Thymus (tissue), 11 donors: ENCODE results near the gene GPR18. TPM values are rescaled to one million over a fixed set of nuclear protein-coding genes. Genes with fewer than 3 reads are reported as not detected.

Source experiments
- DNase-seq, 9 donors: peaks; one replicate each; pipeline ENCODE4 v3.0.0-alpha.2; 2013; ENCODE audit warnings: low spot score in 9 of 9, low read depth in 6 of 9, missing footprints in 1 of 9
- H3K27ac ChIP-seq, 2 donors: one replicate each; pipeline ENCODE4 v1.5.1; 2013; ENCODE audit warnings: control low read depth in 1 of 2, low read depth in 1 of 2, low read length in 1 of 2, mild to moderate bottlenecking in 1 of 2, moderate library complexity in 1 of 2
- H3K27me3 ChIP-seq, 2 donors: one replicate each; pipeline ENCODE4 v1.5.1; 2013; ENCODE audit warnings: low read length in 1 of 2; ENCODE audit not compliant: control insufficient read depth in 2 of 2, insufficient read depth in 1 of 2
- H3K36me3 ChIP-seq, 2 donors: one replicate each; pipeline ENCODE4 v1.5.1; 2013; ENCODE audit warnings: low read length in 1 of 2, mild to moderate bottlenecking in 1 of 2, moderate library complexity in 1 of 2; ENCODE audit not compliant: control insufficient read depth in 2 of 2, insufficient read depth in 2 of 2
- H3K4me1 ChIP-seq, 2 donors: one replicate each; pipeline ENCODE4 v1.5.1; 2013; ENCODE audit warnings: low read length in 2 of 2; ENCODE audit not compliant: control insufficient read depth in 2 of 2, insufficient read depth in 2 of 2
- H3K4me3 ChIP-seq, 2 donors: one replicate each; pipeline ENCODE4 v1.5.1; 2013; ENCODE audit warnings: low read length in 2 of 2, control low read depth in 1 of 2, mild to moderate bottlenecking in 1 of 2
- H3K9me3 ChIP-seq, 2 donors: one replicate each; pipeline ENCODE4 v1.5.1; 2013; ENCODE audit warnings: low read length in 1 of 2, mild to moderate bottlenecking in 1 of 2; ENCODE audit not compliant: control insufficient read depth in 2 of 2, insufficient read depth in 1 of 2
- WGBS: extraction: QIAGEN DNeasy Blood & Tissue Kit; methylation state at CpG from one replicate; pipeline ENCODE4 v1.1.7; 2013; 5-methylcytosine and 5-hydroxymethylcytosine counted together
- polyA plus RNA-seq: library from polyadenylated mRNA; stranded (reverse); fragments of 200-250 nt; gene quantifications from one replicate; pipeline ENCODE4 v1.2.3, GENCODE V29; 2013
- total RNA-seq: library from RNA; stranded (reverse); fragments of 120-200 nt; gene quantifications from one replicate; pipeline ENCODE4 v1.2.4, GENCODE V29; 2013
- donor health status: healthy.

The GPR18 gene
- total and polyA plus RNA-seq, 2 donors: 6.7 to 8.1 TPM

GRCh38 chr13:99224021-99224420 is 34.2 kb downstream of the GPR18 start:
- H3K27me3 ChIP-seq: no peaks in the 10 kb centered on the region
- WGBS: 90% methylated on average over 2 of the region's 2 CpGs
- H3K27ac ChIP-seq: peak overlapping the region in 1 of 2 donors; percentile 60
- no peak overlapping the region for H3K4me3 ChIP-seq
- peaks cover 3 to 8% of the 10 kb centered on the region in 2 donors for H3K36me3 ChIP-seq
- H3K9me3 ChIP-seq: no peaks in the 10 kb centered on the region
- peaks cover 32 to 46% of the 10 kb centered on the region in 2 donors for H3K4me1 ChIP-seq
- DNase-seq: no peak

- H3K4me3 ChIP-seq: no peak overlapping the region
- H3K36me3 ChIP-seq: peaks cover 3 to 8% of the 10 kb centered on the region in 2 donors
- no peaks in the 10 kb centered on the region for H3K27me3 ChIP-seq
- H3K9me3 ChIP-seq: no peaks in the 10 kb centered on the region
- no peak overlapping the region for H3K27ac ChIP-seq
- WGBS: 80% methylated on average over 1 of the region's 1 CpG
- peaks cover 31 to 46% of the 10 kb centered on the region in 2 donors for H3K4me1 ChIP-seq
- DNase-seq: no peak
Observed at GRCh38 chr13:99223587-99223986, 34.6 kb downstream of the GPR18 start.

DNA sequence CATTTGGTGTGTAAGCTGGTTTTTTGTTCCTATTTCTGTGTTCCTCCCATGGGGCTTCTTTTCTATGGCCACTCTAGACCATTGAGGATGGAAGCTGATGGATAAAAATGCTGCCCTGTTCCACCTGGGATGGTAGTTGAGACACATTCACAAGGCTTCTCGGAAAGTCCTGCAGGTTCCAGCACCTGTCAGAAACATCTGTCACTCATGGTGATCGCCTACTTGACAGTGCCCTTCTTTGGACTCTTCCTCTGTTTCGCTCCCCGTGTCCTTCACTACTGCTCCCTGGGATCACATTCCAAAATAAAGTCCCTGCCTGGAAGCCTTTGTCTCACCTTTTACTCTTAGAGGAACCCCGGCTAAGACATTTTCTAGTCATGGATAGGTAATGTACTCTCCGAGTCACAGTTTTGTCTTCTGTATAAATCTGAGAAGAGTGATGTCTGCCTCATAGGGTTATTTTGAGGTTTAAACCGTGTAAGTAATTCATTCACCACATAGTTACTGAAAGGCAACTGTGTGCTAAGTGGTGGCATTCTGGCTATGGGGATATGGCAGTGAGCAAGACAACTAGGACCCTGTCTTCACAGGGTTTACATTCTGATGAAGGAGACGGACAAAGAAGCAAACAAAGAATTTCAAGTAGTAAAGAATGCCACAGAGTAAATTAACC is 36.5 kb downstream of the GPR18 start:
- Histone ChIP-seq H3K4me1 (peaks cover 38 to 51% of the 10 kb centered on the region in 2 donors), H3K4me3 (no peak overlapping the region), H3K27ac (peak overlapping the region in 1 of 2 donors; percentile 52), H3K36me3 (peaks cover 3 to 8% of the 10 kb centered on the region in 2 donors), H3K9me3 (peaks cover 0 to 3% of the 10 kb centered on the region in 2 donors), H3K27me3 (no peaks in the 10 kb centered on the region)
- no peak for DNase-seq
- 92% methylated on average over 8 of the region's 8 CpGs for WGBS

DNA sequence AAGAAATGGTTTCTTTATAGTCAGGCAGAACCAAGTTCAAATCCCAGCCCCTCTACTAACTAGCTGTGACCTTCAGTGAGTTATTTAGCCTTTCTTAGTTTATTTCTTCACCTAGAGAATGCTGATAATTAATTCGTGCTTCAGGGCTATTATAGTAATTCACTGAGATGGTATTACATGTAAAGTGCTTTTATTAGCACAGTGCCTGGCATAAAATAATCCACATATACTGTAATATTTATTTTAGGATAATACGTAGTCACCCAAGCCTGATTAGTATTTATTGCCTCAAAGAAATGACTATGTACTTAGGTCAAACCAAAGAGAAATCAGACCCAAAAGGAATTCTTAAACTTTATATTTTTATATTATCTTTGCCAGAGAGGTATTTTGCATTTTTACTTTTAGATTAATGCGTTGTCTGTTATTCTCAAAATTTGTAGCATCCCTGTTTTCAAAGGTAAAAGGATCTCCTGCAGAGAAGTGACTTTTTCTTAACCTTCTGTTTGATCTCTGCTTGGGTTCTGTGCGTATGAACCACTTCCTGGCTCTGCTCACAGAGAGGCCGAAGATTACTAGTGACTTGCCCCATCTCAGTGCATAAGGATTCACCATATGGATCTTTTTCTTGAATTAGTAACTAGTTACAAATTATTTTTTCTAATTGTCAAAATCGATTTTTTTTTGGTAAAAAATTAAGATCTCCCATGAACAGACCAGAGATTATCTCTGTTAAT is 37.8 kb downstream of the GPR18 start:
- peaks cover 0 to 3% of the 10 kb centered on the region in 2 donors for H3K9me3 ChIP-seq
- H3K27ac ChIP-seq: no peak overlapping the region
- peaks cover 3 to 8% of the 10 kb centered on the region in 2 donors for H3K36me3 ChIP-seq
- peak in 1 of 9 donors; percentile 73 for DNase-seq
- 53% methylated on average over 6 of the region's 6 CpGs for WGBS
- H3K27me3 ChIP-seq: no peaks in the 10 kb centered on the region
- H3K4me3 ChIP-seq: no peak overlapping the region
- H3K4me1 ChIP-seq: peaks cover 35 to 55% of the 10 kb centered on the region in 2 donors

DNA sequence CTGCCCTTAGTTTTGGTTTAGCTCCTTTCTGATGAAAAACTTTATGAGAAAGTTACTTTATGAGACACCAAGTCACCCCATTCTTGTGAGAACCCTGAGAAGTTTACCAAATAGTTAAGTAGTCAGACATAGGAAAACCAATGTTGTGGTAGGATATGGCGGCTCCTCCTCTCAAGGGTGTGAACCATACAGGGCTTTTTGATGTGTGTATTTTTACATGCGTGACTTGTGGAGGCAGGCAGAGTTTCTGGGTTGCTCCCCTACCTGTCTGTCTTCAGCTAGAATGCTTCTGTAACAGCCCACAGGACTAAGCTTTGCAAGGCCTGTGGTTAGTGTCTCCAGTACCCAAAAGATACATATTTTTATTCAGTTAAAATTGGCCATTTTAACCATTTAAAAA is 39.2 kb downstream of the GPR18 start:
- Histone ChIP-seq H3K27ac (peak overlapping the region; percentile 9 to 73), H3K9me3 (peaks cover 0 to 3% of the 10 kb centered on the region in 2 donors), H3K36me3 (peaks cover 3 to 8% of the 10 kb centered on the region in 2 donors), H3K27me3 (no peaks in the 10 kb centered on the region), H3K4me3 (no peak overlapping the region), H3K4me1 (peaks cover 37 to 66% of the 10 kb centered on the region in 2 donors)
- DNase-seq: peak in 6 of 9 donors; percentile 67 to 89 (median 73)
- 3% methylated on average over 2 of the region's 2 CpGs for WGBS

- H3K9me3 ChIP-seq: peaks cover 0 to 3% of the 10 kb centered on the region in 2 donors
- H3K27me3 ChIP-seq: no peaks in the 10 kb centered on the region
- no peak for DNase-seq
- 65% methylated on average over 6 of the region's 6 CpGs for WGBS
- peak overlapping the region; percentile 9 to 73 for H3K27ac ChIP-seq
- H3K4me1 ChIP-seq: peaks cover 35 to 69% of the 10 kb centered on the region in 2 donors
- peaks cover 3 to 8% of the 10 kb centered on the region in 2 donors for H3K36me3 ChIP-seq
- H3K4me3 ChIP-seq: no peak overlapping the region
Observed at GRCh38 chr13:99218545-99218944, 39.6 kb downstream of the GPR18 start.

DNA sequence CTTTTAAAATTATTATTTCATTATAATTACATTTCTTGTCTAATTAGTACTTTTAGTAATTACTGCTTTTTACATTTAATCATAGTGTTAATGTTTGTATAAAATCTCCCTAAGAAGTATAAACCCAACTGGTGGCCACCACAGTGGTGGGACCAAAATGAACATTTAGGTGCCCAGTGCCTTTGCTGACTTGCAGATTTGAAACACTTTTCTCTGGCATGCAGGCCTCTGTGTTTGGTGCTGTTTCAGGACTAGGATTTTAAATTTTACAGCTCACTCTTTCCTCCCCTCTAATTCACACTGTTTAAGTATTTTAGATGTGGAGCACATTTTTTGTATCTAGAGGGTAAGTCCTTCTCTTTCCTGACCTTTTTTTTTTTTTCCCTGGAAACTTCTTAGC is 40.1 kb downstream of the GPR18 start:
- Histone ChIP-seq H3K4me1 (peaks cover 35 to 72% of the 10 kb centered on the region in 2 donors), H3K27ac (peak overlapping the region in 1 of 2 donors; percentile 73), H3K9me3 (peaks cover 0 to 3% of the 10 kb centered on the region in 2 donors), H3K36me3 (peaks cover 3 to 8% of the 10 kb centered on the region in 2 donors), H3K4me3 (no peak overlapping the region), H3K27me3 (no peaks in the 10 kb centered on the region)
- no peak for DNase-seq

GRCh38 chr13:99217461-99218110 is 40.6 kb downstream of the GPR18 start:
- peaks cover 35 to 72% of the 10 kb centered on the region in 2 donors for H3K4me1 ChIP-seq
- DNase-seq: peak in 1 of 9 donors; percentile 37
- H3K4me3 ChIP-seq: no peak overlapping the region
- peaks cover 0 to 3% of the 10 kb centered on the region in 2 donors for H3K9me3 ChIP-seq
- H3K27ac ChIP-seq: peak overlapping the region; percentile 38 to 76
- WGBS: 19% methylated on average over 20 of the region's 20 CpGs
- no peaks in the 10 kb centered on the region for H3K27me3 ChIP-seq
- H3K36me3 ChIP-seq: peaks cover 3 to 8% of the 10 kb centered on the region in 2 donors
